Gastroesophageal sphincter (tissue), 3 donors: Measurements from ENCODE around the gene ADGRB2.

ENCODE experiments used
- CTCF ChIP-seq, 4 experiments: fragments of 200-600 bp in 2 of 4; fragments of 450-650 bp in 2 of 4; sonication (generic) in 1 of 4; IDR thresholded peaks; one replicate each; pipeline ENCODE4 v1.5.1; 2017 to 2019; ENCODE audit warnings: antibody characterized with exemption in 4 of 4, mild to moderate bottlenecking in 2 of 4, moderate library complexity in 2 of 4
- EP300 ChIP-seq: sonication (generic); formaldehyde crosslinking; IDR thresholded peaks from one replicate; pipeline ENCODE4 v1.6.1; 2017; ENCODE audit warnings: antibody characterized with exemption, mild to moderate bottlenecking
- POLR2A ChIP-seq, 2 donors: fragments of 450-650 bp; IDR thresholded peaks; one replicate each; pipeline ENCODE4 v1.6.1; 2017; ENCODE audit warnings: antibody characterized with exemption in 2 of 2, mild to moderate bottlenecking in 2 of 2, moderate library complexity in 1 of 2
- POLR2AphosphoS5 ChIP-seq: sonication (generic); formaldehyde crosslinking; IDR thresholded peaks from one replicate; pipeline ENCODE4 v1.6.1; 2017; ENCODE audit warnings: antibody characterized with exemption

DNA sequence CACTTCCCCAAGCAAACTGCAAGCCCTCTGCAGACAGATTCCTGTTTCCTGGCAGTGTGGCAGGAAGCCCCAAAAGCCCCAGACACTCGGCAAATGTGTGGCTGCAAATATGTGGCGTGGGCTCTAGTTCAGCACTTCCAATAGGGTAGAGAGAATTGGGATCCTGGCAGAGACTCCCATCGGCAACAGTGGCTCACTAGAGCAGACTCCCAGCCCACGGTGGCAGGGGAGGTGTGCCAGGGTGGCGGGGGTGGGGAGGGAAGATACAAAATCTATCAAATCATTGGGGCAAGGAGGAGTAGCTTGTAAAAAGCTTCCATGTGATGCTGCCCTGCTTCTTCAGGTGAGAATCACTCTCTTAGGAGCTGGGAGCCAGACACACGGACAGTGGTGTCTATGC lies 86.2 kb downstream of the ADGRB2 start:
- TF ChIP-seq POLR2A (IDR thresholded peaks at IDR 0.05) (no peak), CTCF (IDR thresholded peaks at IDR 0.05) (no peak), POLR2AphosphoS5 (no peak), EP300 (no peak)
